Choroid plexus epithelial cell (primary cell): ENCODE results near the gene FRY.

Experiments
- DNase-seq: peaks from one replicate; pipeline ENCODE4 v3.0.0-alpha.2; 2010; ENCODE audit warnings: low read depth
- H3K4me3 ChIP-seq: 2 replicates; pipeline ENCODE4 v1.5.1; 2011; ENCODE audit warnings: low read depth, mild to moderate bottlenecking, control low read depth, low read length, moderate library complexity
- TF ChIP-seq, protein P1 (sequence below): conservative IDR thresholded peaks from 2 replicates; pipeline ENCODE4 v1.5.1; 2011; ENCODE audit warnings: low read depth, mild to moderate bottlenecking, control low read depth, inconsistent platforms, low read length, moderate library complexity

Gene FRY

DNA sequence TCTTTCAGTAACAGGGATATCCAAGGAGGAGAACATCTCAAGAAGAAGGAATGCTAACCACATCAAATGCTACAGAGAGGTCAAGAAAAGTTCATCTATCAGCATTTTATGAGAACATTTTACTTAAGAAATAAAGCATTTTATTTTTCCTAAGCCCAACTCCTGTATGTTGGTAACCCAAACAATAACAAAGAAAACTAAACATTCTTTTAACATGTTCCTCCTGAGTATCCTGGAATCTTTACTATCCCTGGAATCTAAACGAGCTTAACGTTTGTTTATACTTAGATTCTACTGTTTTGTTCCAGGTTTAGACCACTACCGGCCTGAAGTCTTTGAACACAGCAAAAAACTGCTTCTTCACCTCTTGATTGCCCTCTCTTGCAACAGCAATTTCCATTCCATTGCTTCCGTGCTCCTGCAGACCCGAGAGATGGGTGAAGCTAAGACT lies 193.9 kb downstream of the FRY start:
- TF ChIP-seq, protein P1, sequence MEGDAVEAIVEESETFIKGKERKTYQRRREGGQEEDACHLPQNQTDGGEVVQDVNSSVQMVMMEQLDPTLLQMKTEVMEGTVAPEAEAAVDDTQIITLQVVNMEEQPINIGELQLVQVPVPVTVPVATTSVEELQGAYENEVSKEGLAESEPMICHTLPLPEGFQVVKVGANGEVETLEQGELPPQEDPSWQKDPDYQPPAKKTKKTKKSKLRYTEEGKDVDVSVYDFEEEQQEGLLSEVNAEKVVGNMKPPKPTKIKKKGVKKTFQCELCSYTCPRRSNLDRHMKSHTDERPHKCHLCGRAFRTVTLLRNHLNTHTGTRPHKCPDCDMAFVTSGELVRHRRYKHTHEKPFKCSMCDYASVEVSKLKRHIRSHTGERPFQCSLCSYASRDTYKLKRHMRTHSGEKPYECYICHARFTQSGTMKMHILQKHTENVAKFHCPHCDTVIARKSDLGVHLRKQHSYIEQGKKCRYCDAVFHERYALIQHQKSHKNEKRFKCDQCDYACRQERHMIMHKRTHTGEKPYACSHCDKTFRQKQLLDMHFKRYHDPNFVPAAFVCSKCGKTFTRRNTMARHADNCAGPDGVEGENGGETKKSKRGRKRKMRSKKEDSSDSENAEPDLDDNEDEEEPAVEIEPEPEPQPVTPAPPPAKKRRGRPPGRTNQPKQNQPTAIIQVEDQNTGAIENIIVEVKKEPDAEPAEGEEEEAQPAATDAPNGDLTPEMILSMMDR = no peak
- no peak overlapping the region for H3K4me3 ChIP-seq
- peak; percentile 87 for DNase-seq

DNA sequence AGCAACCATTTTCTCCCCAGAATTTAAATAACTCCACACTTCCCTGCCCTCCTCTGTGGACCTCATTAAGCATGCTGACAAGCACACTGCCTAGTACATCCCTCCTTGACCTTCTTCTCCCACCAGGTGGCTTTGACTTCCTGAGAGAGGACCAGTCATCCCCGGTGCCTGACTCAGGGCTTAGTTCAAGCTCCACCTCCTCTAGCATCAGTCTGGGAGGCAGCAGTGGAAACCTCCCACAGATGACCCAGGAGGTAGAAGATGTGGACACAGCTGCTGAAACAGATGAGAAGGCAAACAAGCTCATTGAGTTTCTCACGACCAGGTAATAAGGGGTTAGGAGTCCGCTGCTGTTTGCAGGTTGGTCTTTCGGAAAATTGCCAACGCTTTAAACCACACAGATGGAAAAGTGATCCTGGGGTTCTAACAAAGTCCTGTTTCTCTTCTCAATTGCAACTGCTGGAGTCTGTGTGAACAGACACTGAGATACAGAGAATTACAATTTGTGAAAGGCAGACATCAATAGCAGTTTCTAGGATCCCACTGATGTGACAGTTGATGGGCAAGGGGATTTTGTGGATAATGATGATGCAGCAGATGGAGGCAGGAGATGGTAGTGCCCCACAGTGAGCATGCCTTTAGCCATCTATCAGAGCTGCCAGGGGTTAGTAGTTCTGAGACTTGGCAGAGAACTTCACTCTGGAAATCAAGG lies 196.9 kb downstream of the FRY start:
- DNase-seq = peak; percentile 80
- TF ChIP-seq, protein P1 = no peak
- H3K4me3 ChIP-seq = no peak overlapping the region

DNA sequence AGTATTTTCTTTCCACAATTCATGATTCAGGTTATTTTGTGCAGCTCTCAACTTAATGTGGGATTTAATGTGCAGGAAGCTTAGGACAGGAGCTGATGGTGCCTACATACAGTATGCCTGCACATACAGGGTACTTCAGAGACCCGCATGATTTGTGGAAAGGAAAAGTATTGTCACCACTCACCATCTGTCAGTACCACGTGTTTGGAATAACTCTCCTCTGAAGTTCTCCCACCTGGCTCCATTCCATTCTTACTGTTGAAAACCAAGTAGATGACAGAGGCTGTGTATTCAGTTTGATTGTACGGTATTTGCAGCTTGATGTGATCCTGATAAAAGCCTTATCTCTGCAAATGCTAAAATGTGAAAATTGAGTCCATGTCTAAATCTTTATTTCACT lies 197.9 kb downstream of the FRY start:
- no peak overlapping the region for H3K4me3 ChIP-seq
- TF ChIP-seq, protein P1 = no peak
- peak; percentile 44 for DNase-seq

DNA sequence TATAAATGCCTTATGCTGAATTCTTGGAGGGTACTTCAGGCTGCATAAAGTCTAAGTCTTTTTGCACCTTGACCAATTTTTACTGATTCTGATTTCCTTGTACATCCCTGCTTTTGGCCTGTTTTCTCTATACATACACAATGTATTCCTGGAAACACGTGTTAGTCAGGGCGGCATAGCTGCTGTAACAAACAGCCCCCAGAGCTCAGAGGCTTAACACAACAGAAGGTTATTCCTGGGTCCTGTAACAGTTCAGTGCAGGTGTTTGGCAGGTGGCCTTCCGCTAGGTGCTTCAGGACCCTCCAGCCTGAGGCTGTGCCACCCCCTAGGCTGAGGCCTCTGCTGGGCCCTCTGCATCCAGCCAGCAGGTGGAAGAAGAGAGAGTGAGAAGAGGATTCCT lies 200.7 kb downstream of the FRY start:
- no peak for DNase-seq
- TF ChIP-seq, protein P1 = no peak
- no peak overlapping the region for H3K4me3 ChIP-seq

DNA sequence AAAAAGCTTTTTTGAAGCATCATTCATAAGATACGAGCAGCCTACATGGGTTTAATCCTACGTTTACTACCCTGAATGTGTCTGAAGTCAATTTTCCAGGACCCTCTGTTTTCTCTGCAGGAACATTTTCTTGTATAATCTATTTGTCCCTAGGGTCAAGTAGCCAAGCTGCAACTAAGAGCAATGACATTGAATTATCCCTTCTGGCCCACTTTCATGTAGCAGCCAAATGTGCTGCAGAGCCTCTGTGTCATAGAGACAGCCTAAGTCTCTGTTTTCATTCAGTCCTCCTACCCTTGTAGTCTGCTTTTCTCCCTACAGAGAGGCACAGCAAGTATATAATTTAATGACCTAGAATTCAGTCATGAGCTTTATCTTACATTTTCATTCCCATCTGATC lies 201.5 kb downstream of the FRY start:
- DNase-seq = no peak
- TF ChIP-seq, protein P1 = no peak
- no peak overlapping the region for H3K4me3 ChIP-seq

DNA sequence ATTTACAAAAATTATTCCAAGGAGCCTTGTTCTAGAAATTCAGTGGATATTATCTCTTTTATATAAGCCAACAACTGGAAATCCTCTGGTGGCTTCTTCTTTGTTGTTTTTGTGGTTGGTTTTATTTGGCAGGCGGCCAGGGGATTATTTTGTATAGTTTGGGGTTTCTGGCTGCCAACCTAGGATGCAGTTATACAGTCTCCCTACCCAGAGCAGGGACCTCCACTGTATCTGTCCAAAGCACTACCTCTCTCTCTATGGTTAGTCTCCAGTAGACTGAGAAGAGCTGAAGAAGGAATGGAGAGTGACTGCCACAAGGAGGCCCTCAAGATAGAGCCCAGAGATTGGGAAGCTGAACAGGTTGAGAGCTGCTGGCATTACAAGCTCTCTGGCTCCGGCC lies 203.3 kb downstream of the FRY start:
- no peak for DNase-seq
- no peak overlapping the region for H3K4me3 ChIP-seq
- TF ChIP-seq, protein P1 = peak; percentile 4

DNA sequence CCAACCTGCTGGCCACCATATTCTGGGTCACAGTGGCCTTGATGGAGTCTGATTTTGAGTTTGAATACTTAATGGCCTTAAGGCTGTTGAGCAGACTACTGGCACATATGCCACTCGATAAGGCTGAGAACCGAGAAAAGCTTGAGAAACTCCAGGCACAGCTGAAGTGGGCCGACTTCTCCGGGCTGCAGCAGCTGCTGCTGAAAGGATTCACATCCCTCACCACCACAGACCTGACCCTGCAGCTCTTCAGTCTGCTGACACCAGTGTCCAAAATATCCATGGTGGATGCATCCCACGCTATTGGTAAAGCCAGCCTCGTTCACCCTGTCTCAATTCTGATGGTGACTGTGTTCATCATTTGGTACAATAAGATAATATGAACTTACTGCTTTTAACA lies 206.1 kb downstream of the FRY start:
- TF ChIP-seq, protein P1 = no peak
- H3K4me3 ChIP-seq = no peak overlapping the region
- no peak for DNase-seq
